IMR-90 (cell line): ENCODE data around the gene FOXP1. TPM values are rescaled to one million over a fixed set of nuclear protein-coding genes. Genes with fewer than 3 reads are reported as not detected.

ENCODE experiments used
- ATAC-seq: fragments of 200-7000 bp; cut with Tn5 transposase; 2 replicates; pipeline ENCODE4 v1.9.1; 2020; ENCODE audit warnings: low read depth, mild to moderate bottlenecking, moderate library complexity
- BruUV-seq: library from RNA; stranded (reverse); fragments of 400-500 nt; replicated peaks from 2 replicates; lab custom pipeline; 2021; lab: Mats Ljungman, UMichigan
- CTCF ChIA-PET: fragments of 300-600 bp; formaldehyde crosslinking; extraction: SDS; loops from one replicate; lab custom pipeline; 2021; ENCODE audit warnings: antibody characterized with exemption; lab: Yijun Ruan, JAX
- POLR2A ChIA-PET: fragments of 300-600 bp; sonication (Branson Sonifier 250); formaldehyde crosslinking; loops from one replicate; lab custom pipeline; 2022; ENCODE audit warnings: antibody characterized with exemption; ENCODE audit not compliant: unreplicated experiment; lab: Charles Lee
- DNase-seq: peaks from one replicate; pipeline ENCODE4 v3.0.0; 2013
- H2AFZ ChIP-seq: replicated peaks from 2 replicates; pipeline ENCODE3; 2013; ENCODE audit warnings: low read length, mild to moderate bottlenecking; ENCODE audit not compliant: poor library complexity
- H2AK5ac ChIP-seq: 2 replicates; pipeline ENCODE4 v1.6.1; 2013; ENCODE audit warnings: low read depth, low read length, inconsistent platforms
- H2AK9ac ChIP-seq: replicated peaks from 2 replicates; pipeline ENCODE3; 2013; ENCODE audit warnings: mild to moderate bottlenecking, low read depth, low read length, moderate library complexity; ENCODE audit not compliant: poor library complexity
- H2BK120ac ChIP-seq: 2 replicates; pipeline ENCODE4 v1.6.1; 2013; ENCODE audit warnings: low read depth, low read length, inconsistent platforms
- H2BK15ac ChIP-seq: 3 replicates; pipeline ENCODE4 v1.6.1; 2013; ENCODE audit warnings: low read depth, low read length, inconsistent platforms
- H2BK20ac ChIP-seq: 2 replicates; pipeline ENCODE4 v1.6.1; 2013; ENCODE audit warnings: low read depth, mild to moderate bottlenecking, inconsistent platforms, low read length, moderate library complexity
- H2BK5ac ChIP-seq: 2 replicates; pipeline ENCODE4 v1.6.1; 2013; ENCODE audit warnings: mild to moderate bottlenecking, low read depth, low read length, inconsistent platforms; ENCODE audit not compliant: poor library complexity, severe bottlenecking
- H3K14ac ChIP-seq: replicated peaks from 2 replicates; pipeline ENCODE4 v1.6.1; 2013; ENCODE audit warnings: low read depth, low read length, inconsistent platforms
- H3K18ac ChIP-seq: 2 replicates; pipeline ENCODE4 v1.6.1; 2013; ENCODE audit warnings: low read depth, low read length, control low read depth
- H3K23ac ChIP-seq: 2 replicates; pipeline ENCODE4 v1.6.1; 2013; ENCODE audit warnings: low read depth, low read length, inconsistent platforms
- H3K27ac ChIP-seq: 2 replicates; pipeline ENCODE4 v1.5.1; 2013; ENCODE audit warnings: mild to moderate bottlenecking, control low read depth, low read length; ENCODE audit not compliant: insufficient read depth
- H3K27me3 ChIP-seq: 2 replicates; pipeline ENCODE4 v1.6.1; 2013; ENCODE audit warnings: low read length; ENCODE audit not compliant: control insufficient read depth, insufficient read depth
- H3K36me3 ChIP-seq: 2 replicates; pipeline ENCODE4 v1.6.1; 2013; ENCODE audit warnings: low read length, mixed read lengths; ENCODE audit not compliant: control insufficient read depth, insufficient read depth
- H3K4ac ChIP-seq: 2 replicates; pipeline ENCODE4 v1.6.1; 2013; ENCODE audit warnings: low read depth, low read length, inconsistent platforms
- H3K4me1 ChIP-seq: 2 replicates; pipeline ENCODE4 v1.6.1; 2013; ENCODE audit warnings: low read length, mixed read lengths; ENCODE audit not compliant: control insufficient read depth, insufficient read depth
- H3K4me2 ChIP-seq: 2 replicates; pipeline ENCODE4 v1.6.1; 2013; ENCODE audit warnings: low read depth, mild to moderate bottlenecking, control low read depth, low read length, moderate library complexity
- H3K4me3 ChIP-seq: 2 replicates; pipeline ENCODE4 v1.5.1; 2013; ENCODE audit warnings: low read depth, mild to moderate bottlenecking, control low read depth, low read length, moderate library complexity; ENCODE audit not compliant: insufficient read depth
- H3K56ac ChIP-seq: 2 replicates; pipeline ENCODE4 v1.6.1; 2013; ENCODE audit warnings: low read length, inconsistent platforms; ENCODE audit not compliant: insufficient read depth; ENCODE audit errors: extremely low read depth
- H3K79me1 ChIP-seq, 2 experiments: 2 replicates each; pipeline ENCODE4 v1.6.1; 2013; ENCODE audit warnings: low read length in 2 of 2, inconsistent platforms in 1 of 2, low read depth in 1 of 2
- H3K9ac ChIP-seq: 2 replicates; pipeline ENCODE4 v1.6.1; 2013; ENCODE audit warnings: low read depth, low read length, control low read depth
- H3K9me1 ChIP-seq: 2 replicates; pipeline ENCODE4 v1.6.1; 2013; ENCODE audit warnings: low read length, inconsistent platforms; ENCODE audit not compliant: insufficient read depth
- H3K9me3 ChIP-seq: 2 replicates; pipeline ENCODE4 v1.6.1; 2013; ENCODE audit warnings: low read length; ENCODE audit not compliant: control insufficient read depth, insufficient read depth
- H4K20me1 ChIP-seq: 2 replicates; pipeline ENCODE4 v1.6.1; 2013; ENCODE audit warnings: low read length, inconsistent platforms; ENCODE audit not compliant: insufficient read depth
- H4K5ac ChIP-seq: 2 replicates; pipeline ENCODE4 v1.6.1; 2013; ENCODE audit warnings: mild to moderate bottlenecking, low read depth, low read length, control low read depth
- H4K8ac ChIP-seq, 2 experiments: 2 replicates each; pipeline ENCODE4 v1.6.1; 2013; ENCODE audit warnings: low read depth in 2 of 2, low read length in 2 of 2, control low read depth in 1 of 2, inconsistent platforms in 1 of 2
- H4K91ac ChIP-seq: 2 replicates; pipeline ENCODE4 v1.6.1; 2013; ENCODE audit warnings: low read depth, low read length, inconsistent platforms; ENCODE audit not compliant: insufficient read depth
- FOS ChIP-seq: fragments of 150-350 bp; IDR thresholded peaks from 2 replicates; pipeline ENCODE4 v1.6.1; 2016; ENCODE audit warnings: low read depth, low read length
- MAFK ChIP-seq: IDR thresholded peaks from 2 replicates; pipeline ENCODE4 v1.6.1; 2012; ENCODE audit warnings: low read depth, low read length, improper control_type of control experiment
- MXI1 ChIP-seq: IDR thresholded peaks from 2 replicates; pipeline ENCODE4 v1.6.1; 2012; ENCODE audit warnings: low read depth, mild to moderate bottlenecking, low read length, moderate library complexity, borderline replicate concordance
- WGBS, 2 experiments: methylation state at CpG; one replicate each; pipeline versions ENCODE4 v1.1.5 to v1.1.7; 2013; ENCODE audit warnings: missing lambda C conversion rate in 2 of 2; ENCODE audit not compliant: insufficient read length in 1 of 2; ENCODE audit errors: extremely low coverage in 2 of 2; 5-methylcytosine and 5-hydroxymethylcytosine counted together
- dilution Hi-C: fragments of 300-500 bp; cut with HindIII; formaldehyde crosslinking; loops from one replicate; pipeline ENCODE4 v1.14.3; 2018; ENCODE audit warnings: low sequenced_read_pairs; ENCODE audit not compliant: unreplicated experiment
- in situ Hi-C: fragments of 300-500 bp; cut with MboI; formaldehyde crosslinking; loops from 3 replicates; pipeline ENCODE4 v1.14.3; 2019; ENCODE audit warnings: low sequenced_read_pairs, inconsistent platforms, mixed read lengths
- intact Hi-C: fragments of 100-400 bp; cut with micrococcal nuclease; formaldehyde crosslinking; loops from 2 replicates; pipeline ENCODE4 v1.10.0; 2022
- polyA plus RNA-seq, 3 experiments: library from polyadenylated mRNA; depleted of rRNA; stranded (reverse); fragments of >200 nt; gene quantifications; 2 replicates each; pipeline ENCODE4 v1.2.3, GENCODE V29; 2012; ENCODE audit warnings: low replicate concordance in 1 of 3
- total RNA-seq: library from RNA; depleted of rRNA; stranded (reverse); fragments of >200 nt; gene quantifications from 2 replicates; pipeline ENCODE4 v1.2.3, GENCODE V29; 2012

FOXP1 gene
- total and polyA plus RNA-seq, 2 of the 4 experiments (the other 2 are of a cell fraction): 37.0 to 132 TPM

DNA sequence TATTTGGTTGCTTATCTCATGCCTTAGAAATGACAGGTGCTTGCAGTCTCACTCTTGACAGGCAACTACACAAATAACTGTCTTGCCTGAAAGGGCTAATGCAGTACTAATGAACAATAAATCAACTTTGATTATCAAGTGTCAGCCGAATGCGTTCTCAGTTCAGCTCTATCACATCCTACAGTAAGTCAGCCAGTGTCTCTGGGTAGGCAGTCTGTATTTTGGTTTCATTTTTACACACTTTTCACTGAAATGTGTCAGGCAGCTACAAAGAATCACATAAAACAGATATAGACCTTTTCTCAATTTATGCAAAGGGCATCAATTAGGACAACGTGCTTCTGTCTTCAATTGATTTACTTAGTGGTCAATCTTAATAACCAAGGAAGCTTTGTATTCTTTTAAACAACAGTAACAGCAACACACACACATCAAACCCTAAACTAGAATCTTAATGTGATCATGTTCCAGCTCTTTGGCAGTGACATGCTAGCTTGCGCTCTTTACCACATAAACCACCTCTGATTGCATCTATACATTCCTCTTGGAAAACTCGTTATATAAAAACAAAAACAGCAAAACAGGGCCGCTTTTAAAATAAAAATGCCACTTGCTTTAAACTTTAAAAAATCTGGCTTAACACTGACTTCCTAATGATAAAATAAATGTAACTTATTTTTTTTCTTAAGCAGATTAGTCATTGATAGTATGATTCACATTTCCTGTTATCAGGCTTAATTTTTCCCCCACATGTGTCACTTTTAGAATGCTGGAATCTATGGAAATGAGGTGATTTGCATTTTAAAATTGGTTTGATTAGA, 520.4 kb downstream of the FOXP1 start:
- ChIA-PET CTCF (interaction anchor here (0.9 kb wide), 1 partner anchor 33 kb away, joined by 4 read pairs; no protein-coding TSS in a partner anchor), POLR2A (no interaction called here)
- peak overlapping the region; percentile 14; the same call in 1 of the 2 replicates for H4K91ac ChIP-seq
- H4K5ac ChIP-seq: peak overlapping the region; percentile 50; the same call in 1 of the 2 replicates
- H3K27ac ChIP-seq: peak overlapping the region; percentile 94
- H4K8ac ChIP-seq: peak overlapping the region; percentile 72 to 94; a peak in 3 of 4 replicates
- dilution Hi-C loops: no loop called here
- peak overlapping the region; percentile 57 for H3K4me3 ChIP-seq
- H2BK20ac ChIP-seq: peak overlapping the region; percentile 72
- TF ChIP-seq FOS (peak; percentile 70; the same call in 1 of the 2 replicates), MAFK (no peak), MXI1 (no peak)
- peak overlapping the region; percentile 30; the same call in 1 of the 2 replicates for H2AK5ac ChIP-seq
- peaks cover 12% of the 10 kb centered on the region for H3K9me1 ChIP-seq
- peak overlapping the region; percentile 64 for H3K4ac ChIP-seq
- peak overlapping the region; percentile 98 for H3K56ac ChIP-seq
- no TSS peak for BruUV-seq
- H3K9me3 ChIP-seq: no peaks in the 10 kb centered on the region
- in situ Hi-C loops: no loop called here
- H4K20me1 ChIP-seq: peaks cover 16% of the 10 kb centered on the region; the same call in 1 of the 2 replicates
- H2BK120ac ChIP-seq: peak overlapping the region; percentile 50
- intact Hi-C loops: loop anchor here (2.0 to 5.0 kb wide), 5 partner anchors 164 to 524 kb away; no protein-coding TSS in a partner anchor
- H3K4me1 ChIP-seq: peaks cover 11% of the 10 kb centered on the region
- H2AFZ ChIP-seq: no peak overlapping the region
- peak overlapping the region; percentile 83; the same call in 1 of the 2 replicates for H3K18ac ChIP-seq
- H3K36me3 ChIP-seq: no peaks in the 10 kb centered on the region
- peak overlapping the region; percentile 82 for H3K9ac ChIP-seq
- peak overlapping the region; percentile 98 for H2BK5ac ChIP-seq
- H3K14ac ChIP-seq: peak overlapping the region; percentile 66
- peak overlapping the region; percentile 83 for H3K4me2 ChIP-seq
- ATAC-seq: no peak
- H3K27me3 ChIP-seq: no peaks in the 10 kb centered on the region
- H3K23ac ChIP-seq: peak overlapping the region; percentile 91
- WGBS, 2 experiments: no CpG with 5 or more reads among the region's 6 CpGs
- H2BK15ac ChIP-seq: peak overlapping the region; percentile 21; the same call in 1 of the 3 replicates
- no peak overlapping the region for H2AK9ac ChIP-seq
- peak; percentile 65 for DNase-seq
- peaks cover 7 to 57% of the 10 kb centered on the region in 2 experiments; a peak in 2 of 4 replicates for H3K79me1 ChIP-seq
